Stimulated activated CD8-positive, alpha-beta memory T cell treated with anti-CD3 and anti-CD28 coated beads, Interleukin-15, amount 100 ng/mL, for 24 hours (primary cell): ENCODE results near the gene ELF4.

ENCODE experiments used
- DNase-seq: peaks from one replicate; pipeline ENCODE4 v3.0.0-alpha.2; 2020; ENCODE audit warnings: low read depth

The ELF4 gene

GRCh38 chrX:130083656-130084382 is 26.5 kb downstream of the ELF4 start:
- no peak for DNase-seq

DNA sequence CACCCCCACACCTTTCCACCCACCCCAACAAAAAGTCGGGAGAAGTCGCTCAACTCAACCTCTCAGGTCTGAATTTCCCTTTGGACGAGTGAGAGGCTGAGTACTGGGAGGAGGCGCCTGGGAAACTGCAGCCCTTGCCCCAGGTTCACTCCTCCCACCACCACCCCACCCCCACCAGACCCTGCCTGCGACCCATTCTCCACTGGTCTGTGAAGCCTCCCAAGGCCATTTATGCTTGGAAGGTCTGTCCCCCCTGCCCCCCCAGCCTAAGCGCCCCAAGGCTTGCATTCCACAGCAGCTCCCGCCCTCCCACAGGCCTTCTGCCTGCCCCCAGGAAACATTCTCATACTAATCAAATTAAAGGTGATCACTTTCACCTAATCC is 27.2 kb downstream of the ELF4 start:
- no peak for DNase-seq

GRCh38 chrX:130082244-130083106 is 27.8 kb downstream of the ELF4 start:
- DNase-seq = no peak

DNA sequence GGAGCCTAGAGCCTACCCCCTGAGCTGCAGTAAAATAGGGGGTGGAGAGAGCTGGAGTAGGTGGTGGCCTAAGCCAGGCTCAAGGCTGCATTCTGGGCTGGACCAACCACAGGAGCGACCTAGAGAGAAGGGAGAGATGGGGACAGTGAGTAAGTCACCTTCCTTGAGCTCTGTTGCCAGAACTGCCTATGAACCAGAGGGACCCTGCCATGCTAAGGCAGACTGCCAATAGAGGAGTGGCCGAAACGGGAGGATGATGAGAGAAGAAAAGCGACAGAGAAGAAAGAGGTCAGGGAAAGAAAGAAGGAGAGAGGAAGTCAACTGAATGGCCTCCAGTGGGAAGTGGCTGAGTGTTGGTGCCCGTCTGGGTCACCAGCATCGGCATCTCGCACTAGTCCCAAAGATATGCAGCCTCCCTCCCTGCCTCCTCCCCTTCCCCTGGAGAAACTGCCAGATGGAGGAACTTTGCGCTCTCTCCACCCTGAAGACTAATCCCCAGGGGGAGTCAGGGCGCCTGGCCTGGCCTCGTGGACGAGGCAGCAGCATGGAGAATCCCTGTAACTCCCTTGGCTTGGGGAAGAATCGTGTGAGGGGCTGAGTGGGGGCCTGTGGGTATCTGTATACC is 28.8 kb downstream of the ELF4 start:
- DNase-seq = no peak

DNA sequence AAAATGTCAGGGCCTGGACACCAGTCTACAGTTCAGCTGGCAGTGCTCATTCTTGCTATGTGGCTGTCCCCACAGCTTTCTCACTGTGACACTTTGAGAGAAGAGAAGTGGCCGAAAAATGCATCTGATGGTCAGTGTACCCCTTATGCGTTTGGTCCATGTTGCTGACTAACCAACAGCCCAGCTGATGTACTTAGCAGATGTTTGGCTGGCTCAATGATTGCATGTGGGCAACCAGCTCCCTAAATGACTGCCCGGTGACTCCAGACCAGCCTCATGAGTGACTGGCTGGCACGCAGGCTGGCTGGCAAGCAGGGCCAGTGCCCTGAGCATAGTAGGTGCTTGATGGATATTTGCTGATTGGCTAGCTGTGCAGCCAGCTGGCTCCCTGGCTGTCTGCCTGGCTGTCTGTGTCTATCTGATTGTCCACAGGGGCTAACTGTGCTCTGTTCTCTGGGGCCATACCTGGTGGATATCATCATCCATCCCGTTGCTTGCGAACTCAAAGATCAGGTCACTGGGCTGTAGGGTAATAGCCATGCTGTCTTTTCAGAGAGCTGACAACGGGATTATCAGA is 29.4 kb downstream of the ELF4 start:
- DNase-seq = no peak

DNA sequence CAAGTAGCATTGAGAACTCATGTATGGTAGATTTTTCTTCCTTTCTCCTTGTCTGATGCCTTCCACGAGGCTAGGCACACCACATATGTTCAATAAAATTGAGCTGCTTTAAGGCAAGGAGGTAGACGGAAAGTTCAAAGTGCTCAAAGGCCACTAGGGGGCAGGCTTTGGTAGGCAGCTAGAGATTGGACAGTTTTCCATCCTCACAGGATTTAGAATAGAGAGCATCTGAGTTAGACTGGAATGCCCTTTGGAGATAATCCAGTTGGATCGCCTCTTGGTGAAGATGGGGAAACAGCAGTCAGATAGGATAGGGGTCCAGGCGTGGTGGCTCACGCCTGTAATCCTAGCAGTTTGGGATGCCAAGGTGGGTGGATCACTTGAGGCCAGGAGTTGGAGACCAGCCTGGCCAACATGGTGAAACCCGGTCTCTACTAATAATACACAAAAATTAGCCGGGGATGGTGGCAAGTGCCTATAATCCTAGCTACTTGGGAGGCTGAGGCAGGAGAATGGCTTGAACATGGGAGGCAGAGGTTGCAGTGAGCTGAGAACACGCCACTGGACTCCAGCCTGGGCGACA is 30.4 kb downstream of the ELF4 start:
- DNase-seq = no peak

- DNase-seq = no peak
Observed at GRCh38 chrX:130075777-130076176, 34.5 kb downstream of the ELF4 start.

GRCh38 chrX:130072345-130072740 is 38.0 kb downstream of the ELF4 start:
- DNase-seq = no peak

DNA sequence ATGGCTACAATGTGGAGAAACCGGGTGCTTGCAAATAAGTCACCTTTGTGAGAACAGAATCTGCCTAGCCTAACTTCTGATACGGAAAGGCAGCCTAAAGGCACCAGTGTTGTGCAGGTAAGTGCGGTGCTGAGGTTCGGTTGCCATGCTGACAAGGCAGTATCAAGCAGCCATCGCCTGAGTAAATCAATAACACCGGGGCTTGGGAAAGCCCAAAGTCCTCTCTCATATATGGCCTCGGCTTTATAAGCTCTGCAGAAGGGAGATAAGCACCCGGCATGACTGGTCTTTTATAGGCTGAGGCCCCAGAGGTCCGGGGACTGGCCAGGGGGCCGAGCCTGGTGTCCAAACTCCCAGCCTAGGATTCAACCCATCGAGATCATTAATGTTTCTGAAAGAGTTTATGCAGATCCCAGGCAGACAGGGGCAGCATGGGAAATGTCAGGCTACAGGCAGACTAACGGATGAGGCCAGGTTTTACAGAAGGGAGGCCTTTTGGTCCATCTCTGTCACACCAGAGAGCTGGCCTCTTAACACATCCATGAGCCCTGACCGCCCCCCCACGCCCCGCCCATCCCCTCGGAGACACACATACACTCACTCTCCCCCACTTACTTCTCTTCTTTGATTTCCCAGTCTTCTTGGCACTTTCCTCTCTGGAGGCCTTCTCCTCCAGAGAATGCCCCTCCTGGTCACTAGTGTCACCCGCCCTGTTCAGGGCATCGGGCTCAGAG is 38.5 kb downstream of the ELF4 start:
- no peak for DNase-seq

- no peak for DNase-seq
Observed at GRCh38 chrX:130066975-130067615, 43.2 kb downstream of the ELF4 start.

DNA sequence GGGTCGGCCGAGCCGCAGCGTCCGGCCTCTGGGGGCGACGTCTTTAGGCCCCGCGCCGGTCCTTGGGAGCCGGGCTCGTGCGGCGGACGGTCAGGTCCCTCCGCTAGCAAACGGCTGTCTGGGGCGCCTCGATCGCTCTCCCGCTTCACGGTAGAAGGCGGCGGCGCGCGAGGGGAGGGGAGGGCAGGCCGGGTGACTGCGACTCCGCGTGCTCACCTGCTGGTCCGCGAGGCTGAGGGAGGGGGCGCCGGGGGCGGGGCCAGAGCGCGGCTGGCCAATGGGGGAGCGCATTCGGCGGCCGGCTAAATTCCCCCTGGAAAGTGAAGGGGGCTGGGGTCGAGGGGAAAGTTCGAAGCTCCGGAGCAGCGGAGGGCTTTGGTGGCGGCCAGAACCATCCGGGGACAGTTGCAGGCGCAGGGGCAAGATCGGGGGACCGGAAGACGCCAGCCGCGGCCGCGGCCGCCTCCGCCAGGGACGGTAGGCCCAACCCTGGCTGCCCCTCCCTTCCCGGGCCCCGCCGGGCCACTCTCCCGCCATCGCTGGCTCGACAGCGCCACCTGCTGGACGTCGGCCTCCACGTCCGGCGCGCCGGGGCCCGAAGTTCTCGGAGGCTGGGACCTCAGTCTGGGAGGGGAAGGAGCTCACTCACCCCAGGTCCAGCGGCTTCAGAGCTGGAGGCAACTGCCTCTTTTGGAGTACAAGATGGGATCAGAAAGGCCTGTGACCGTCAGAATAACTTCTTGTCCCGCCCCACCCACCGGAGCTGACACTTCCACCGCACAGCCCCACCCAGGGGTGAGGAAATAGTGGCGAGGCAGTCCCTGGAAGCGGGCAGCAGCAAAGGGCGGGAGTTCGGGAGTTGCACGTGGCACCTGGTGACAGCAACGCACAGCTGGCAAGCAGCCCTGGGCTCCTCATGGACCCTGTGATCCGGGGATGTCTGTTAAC is 49.9 kb downstream of the ELF4 start:
- peak; percentile 71 for DNase-seq

DNA sequence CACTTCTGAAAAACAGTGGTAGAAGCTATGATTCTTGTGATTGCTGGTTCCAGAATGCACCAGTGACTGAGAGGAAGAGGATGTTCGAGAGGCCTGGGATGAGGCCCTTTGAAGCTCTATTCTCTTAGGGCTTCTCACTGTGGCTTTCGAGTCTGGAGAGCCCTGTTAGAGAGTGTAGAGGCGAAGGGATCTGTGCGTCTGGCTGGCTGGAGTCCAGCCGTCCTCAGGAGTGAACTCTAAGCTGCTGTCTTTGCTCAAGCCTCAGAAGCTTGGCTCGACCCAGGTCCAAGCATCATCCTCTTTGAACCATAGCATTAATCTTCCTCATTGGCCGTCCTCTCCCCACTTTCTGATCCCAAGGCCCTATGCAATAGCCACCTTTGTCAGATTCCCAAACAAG is 51.6 kb downstream of the ELF4 start:
- no peak for DNase-seq

GRCh38 chrX:130057209-130057608 is 53.1 kb downstream of the ELF4 start:
- DNase-seq = no peak

DNA sequence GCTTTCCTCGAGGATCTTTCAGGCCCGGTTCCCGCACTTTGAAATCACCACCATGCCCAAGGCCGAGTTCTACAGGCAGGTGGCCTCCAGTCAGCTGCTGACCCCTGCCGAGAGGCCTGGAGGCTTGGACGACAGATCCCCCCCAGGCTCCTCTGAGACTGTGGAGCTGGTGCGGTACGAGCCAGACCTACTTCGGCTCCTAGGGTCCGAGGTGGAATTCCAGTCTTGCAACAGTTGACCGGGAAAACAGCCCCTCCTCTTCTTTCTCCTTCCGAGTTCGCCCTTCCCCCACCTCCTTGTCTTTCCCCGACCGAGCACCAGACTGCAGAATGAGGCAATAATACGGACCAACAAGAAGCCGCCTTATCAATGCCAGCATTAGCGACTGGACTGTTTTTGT is 54.4 kb downstream of the ELF4 start:
- DNase-seq = no peak

DNA sequence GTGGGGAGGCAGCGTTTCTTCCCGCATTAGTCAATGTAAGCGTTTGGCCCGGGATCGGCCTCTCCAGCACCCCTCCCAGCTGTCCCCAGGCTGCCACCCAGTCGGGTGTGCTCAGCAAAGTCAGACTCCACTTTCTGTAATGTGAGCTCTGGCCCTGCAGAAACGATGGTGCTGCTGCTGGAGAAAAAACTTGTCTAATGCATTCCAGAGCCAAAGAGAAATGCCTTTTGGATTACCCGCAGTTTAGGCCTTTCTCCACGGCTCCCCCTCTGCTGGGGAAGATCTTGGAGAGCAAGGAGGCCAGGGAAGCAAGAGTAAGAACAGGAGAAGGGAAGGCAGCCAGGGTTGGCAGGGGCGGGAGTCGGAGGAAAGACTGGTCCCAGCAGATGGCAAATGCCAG is 55.2 kb downstream of the ELF4 start:
- DNase-seq = no peak

GRCh38 chrX:130053236-130053635 is 57.1 kb downstream of the ELF4 start:
- no peak for DNase-seq

DNA sequence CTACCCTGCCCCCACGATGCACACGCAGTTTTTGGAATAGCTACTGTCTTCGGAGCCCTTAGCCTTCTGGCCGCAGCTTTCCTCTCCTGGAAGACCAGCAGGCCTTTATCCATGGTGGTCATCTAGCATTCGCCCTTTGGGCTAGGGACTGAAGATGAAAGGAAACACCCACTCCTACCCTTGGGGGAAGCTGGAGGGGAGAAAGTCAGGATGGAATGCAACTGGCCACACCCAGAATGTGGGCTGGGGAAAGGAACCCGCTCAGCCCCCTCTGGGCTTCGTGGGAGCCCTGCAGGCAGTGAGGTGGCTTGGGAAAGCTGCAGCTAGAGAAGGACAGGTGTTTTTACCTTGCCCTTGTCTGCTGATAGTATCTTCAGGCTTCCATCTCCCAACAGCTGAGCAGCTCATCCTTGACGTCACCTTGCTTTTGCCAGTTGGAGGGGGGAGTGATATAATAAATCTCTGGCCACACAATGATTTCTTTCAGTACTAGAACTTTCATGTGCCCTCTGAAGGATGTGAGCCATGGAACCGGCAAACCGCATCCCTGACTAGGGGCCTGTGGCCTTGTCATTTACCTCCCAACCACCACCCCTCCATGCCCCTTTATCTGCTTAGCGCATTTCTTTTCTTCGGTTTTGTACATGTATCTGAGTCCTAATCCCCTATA is 59.0 kb downstream of the ELF4 start:
- DNase-seq = no peak

- DNase-seq = no peak
Observed at GRCh38 chrX:130049821-130050220, 60.5 kb downstream of the ELF4 start.

DNA sequence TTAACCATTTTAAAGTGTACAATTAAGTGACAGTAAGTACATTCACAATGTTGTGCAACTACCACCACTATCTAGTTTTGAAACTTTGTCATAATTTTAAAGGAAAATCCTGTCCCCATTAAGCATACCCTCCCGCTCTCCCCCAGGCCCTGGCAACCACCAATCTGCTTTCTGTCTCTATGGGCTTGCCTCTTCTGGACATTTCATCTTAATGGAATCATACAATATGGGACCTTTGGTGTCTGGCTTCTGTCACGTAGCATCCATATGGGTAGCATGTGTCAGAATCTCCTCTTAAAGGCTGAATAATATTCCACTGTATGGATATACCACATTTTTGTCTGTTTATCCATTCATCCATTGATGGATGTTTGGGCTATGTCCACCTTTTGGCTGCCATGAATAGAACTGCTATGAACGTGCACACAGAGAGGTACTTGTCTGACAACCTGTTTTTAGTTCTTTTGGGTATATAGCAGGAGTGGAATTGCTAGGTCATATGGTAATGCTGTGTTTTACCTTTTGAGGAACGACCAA is 61.5 kb downstream of the ELF4 start:
- DNase-seq = no peak
